Activated CD8-positive, alpha-beta T cell treated with anti-CD3 and anti-CD28 coated beads, Interleukin-2, amount 10 ng/mL, durations not matched to agents 7 days and 5 days (primary cell): ENCODE results near the gene FSD1L. TPM values are rescaled to one million over a fixed set of nuclear protein-coding genes. Genes with fewer than 3 reads are reported as not detected.

Experiments
- ATAC-seq: fragments of 150-1000 bp; cut with Tn5 transposase; one replicate; pipeline ENCODE4 v1.10.0; 2021; ENCODE audit warnings: moderate library complexity
- CTCF ChIA-PET: fragments of 350-600 bp; sonication (Branson Sonifier 250); formaldehyde crosslinking; loops from one replicate; lab custom pipeline; 2021; ENCODE audit warnings: antibody characterized with exemption; lab: Charles Lee
- POLR2A ChIA-PET: fragments of 350-600 bp; sonication (Branson Sonifier 250); formaldehyde crosslinking; loops from one replicate; lab custom pipeline; 2021; ENCODE audit warnings: antibody characterized with exemption; lab: Charles Lee
- DNase-seq: peaks from one replicate; pipeline ENCODE4 v3.0.0-alpha.2; 2020
- H3K27ac Mint-ChIP-seq: one replicate; pipeline ENCODE4 v1.8.0; 2021; ENCODE audit warnings: mild to moderate bottlenecking, mixed read lengths
- H3K27me3 Mint-ChIP-seq: one replicate; pipeline ENCODE4 v1.8.0; 2021; ENCODE audit warnings: low read depth, mixed read lengths
- H3K36me3 Mint-ChIP-seq: one replicate; pipeline ENCODE4 v1.8.0; 2021; ENCODE audit warnings: low read depth, mixed read lengths
- H3K4me1 Mint-ChIP-seq: one replicate; pipeline ENCODE4 v1.8.0; 2021; ENCODE audit warnings: low read depth, mixed read lengths
- H3K4me3 Mint-ChIP-seq: one replicate; pipeline ENCODE4 v1.8.0; 2021; ENCODE audit warnings: mild to moderate bottlenecking, mixed read lengths
- H3K9me3 Mint-ChIP-seq: one replicate; pipeline ENCODE4 v1.8.0; 2022; ENCODE audit warnings: mixed read lengths; ENCODE audit not compliant: insufficient read depth
- total RNA-seq, 2 experiments: library from RNA; stranded (reverse); gene quantifications; one replicate each; pipeline ENCODE4 v1.2.3, GENCODE V29; 2021

FSD1L gene
- total RNA-seq, 2 experiments from 2014 or later, result 7.9 to 8.3 TPM

DNA sequence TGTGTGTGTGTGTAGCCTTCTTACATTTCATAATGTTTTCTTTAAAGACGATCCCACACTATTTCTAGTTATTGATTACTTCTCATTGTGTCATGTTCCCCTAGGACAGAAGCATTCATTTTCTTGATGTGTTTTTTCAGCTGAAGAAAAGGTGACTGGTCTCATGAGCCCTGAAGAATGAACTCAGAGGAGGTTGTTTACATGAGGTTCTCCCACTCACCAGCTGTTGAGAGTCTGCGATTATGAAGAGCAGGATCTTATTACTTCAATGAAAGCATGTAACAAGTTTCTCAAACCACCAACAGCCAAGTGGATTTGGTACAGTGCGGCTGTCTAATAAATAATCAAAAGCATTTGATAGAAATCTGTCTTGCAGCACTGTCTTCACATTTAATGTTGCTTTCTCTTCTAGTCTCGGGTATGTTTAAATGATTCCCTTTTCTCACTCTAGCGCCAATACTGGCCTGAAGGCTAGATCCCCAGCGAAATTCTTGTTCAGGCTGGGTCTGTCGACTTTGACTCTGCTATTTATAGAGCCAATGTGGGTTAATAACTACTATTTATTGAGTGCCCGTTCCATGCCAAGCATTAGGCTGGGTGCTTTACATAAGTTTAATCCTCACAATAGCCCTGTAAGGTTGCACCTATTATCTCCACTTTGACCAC lies 9.6 kb upstream of the FSD1L start:
- Mint-ChIP-seq H3K4me1 (no peaks in the 10 kb centered on the region), H3K27me3 (peaks cover 13% of the 10 kb centered on the region), H3K27ac (no peak overlapping the region), H3K4me3 (no peak overlapping the region), H3K36me3 (no peaks in the 10 kb centered on the region), H3K9me3 (no peaks in the 10 kb centered on the region)
- DNase-seq (no peak), ATAC-seq (no peak)
- CTCF ChIA-PET, result interaction anchor here (0.6 kb wide), 1 partner anchor 14 kb away, joined by 3 read pairs; no protein-coding TSS in a partner anchor
- POLR2A ChIA-PET, result no interaction called here

DNA sequence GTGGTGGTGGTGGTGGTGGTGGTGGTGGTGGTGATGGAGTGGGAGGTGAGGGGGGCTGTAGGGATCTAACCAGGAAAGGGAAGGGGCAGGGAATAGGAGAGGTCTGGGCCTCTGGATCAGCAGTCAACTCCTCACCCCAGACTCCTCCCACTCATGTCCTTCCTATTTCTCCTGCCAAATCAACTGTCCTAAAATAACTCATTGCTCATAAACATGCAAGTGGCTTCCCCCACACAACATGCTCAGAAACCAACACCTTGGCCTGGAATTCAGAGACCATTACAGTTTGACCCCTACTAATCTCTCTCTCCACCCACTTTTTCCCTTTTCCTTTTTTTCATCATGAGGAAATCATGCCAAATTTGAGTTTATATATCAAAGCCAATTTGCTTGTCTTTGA lies 8.4 kb upstream of the FSD1L start:
- Mint-ChIP-seq H3K27me3 (peaks cover 13% of the 10 kb centered on the region), H3K36me3 (no peaks in the 10 kb centered on the region), H3K27ac (no peak overlapping the region), H3K9me3 (no peaks in the 10 kb centered on the region), H3K4me3 (no peak overlapping the region), H3K4me1 (peaks cover 2% of the 10 kb centered on the region)
- ATAC-seq (no peak), DNase-seq (no peak)
- POLR2A ChIA-PET, result no interaction called here
- CTCF ChIA-PET, result no interaction called here

DNA sequence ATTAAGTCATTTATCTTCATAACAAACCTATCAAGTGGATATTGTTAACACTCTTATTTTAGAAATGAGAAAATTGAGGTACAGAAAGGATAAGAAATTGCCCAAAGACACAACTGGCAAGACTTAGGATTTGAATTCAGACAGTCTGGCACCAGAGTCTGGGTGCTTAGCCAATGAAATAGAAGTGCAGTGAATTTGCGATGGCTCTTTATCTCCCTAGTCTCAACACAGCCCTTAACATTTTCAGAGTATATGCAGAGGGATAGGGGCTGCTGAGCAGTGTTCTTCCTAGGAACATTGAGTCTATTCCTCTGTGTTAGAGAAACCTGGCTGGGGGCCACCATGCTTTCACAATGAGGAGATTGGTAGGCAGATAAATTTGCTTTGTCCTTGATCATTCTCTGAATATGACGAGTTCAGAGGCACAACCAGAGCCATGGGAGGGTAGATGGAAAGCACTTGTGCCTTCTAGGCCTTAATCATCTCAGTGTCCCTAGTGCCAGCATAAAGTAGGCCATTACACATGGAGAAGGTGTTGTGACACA lies 6.1 kb upstream of the FSD1L start:
- DNase-seq, result no peak
- Mint-ChIP-seq H3K4me1 (peaks cover 2% of the 10 kb centered on the region), H3K27ac (no peak overlapping the region), H3K4me3 (no peak overlapping the region), H3K36me3 (no peaks in the 10 kb centered on the region), H3K9me3 (no peaks in the 10 kb centered on the region), H3K27me3 (peaks cover 12% of the 10 kb centered on the region)
- ChIA-PET POLR2A (no interaction called here), CTCF (no interaction called here)
- ATAC-seq, result no peak

DNA sequence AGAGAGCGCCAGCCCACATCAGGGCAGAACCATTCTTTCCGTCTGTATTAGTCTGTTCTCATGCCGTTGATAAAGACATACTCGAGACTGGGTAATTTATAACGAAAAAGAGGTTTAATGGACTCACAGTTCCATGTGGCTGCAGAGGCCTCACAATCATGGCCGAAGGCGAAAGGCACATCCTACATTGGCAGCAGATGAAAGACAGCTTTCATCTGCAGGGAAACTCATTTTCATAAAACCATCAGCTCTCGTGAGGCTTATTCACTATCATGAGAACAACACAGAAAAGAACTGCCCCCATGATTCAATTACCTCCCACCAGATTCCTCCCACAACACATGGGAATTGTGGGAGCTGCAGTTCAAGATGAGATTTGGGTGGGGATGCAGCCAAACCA lies 4.7 kb upstream of the FSD1L start:
- POLR2A ChIA-PET, result no interaction called here
- Mint-ChIP-seq H3K9me3 (no peaks in the 10 kb centered on the region), H3K4me1 (peaks cover 8% of the 10 kb centered on the region), H3K36me3 (no peaks in the 10 kb centered on the region), H3K4me3 (no peak overlapping the region), H3K27ac (no peak overlapping the region), H3K27me3 (peaks cover 8% of the 10 kb centered on the region)
- no peak for ATAC-seq
- DNase-seq, result no peak
- CTCF ChIA-PET, result no interaction called here

DNA sequence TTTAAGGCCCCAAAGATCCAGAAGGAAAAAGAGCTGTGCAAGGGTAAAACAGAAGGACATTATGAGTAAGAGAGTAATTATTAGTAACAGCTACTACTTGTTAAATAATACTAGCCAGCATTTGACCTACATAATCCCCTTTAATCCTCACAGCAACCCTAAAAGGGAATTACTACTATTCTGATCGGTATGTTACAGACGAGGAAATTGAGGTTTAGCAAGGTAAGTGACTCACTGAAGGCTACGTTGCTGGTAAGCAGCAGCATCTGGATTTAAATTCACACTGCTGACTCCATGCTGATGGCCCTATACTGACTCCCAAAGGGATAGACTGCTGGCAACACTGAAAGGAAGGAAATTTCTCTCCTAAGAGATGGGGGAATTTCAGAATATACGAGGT lies 3.7 kb upstream of the FSD1L start:
- DNase-seq (no peak), ATAC-seq (no peak)
- Mint-ChIP-seq H3K36me3 (no peaks in the 10 kb centered on the region), H3K4me3 (no peak overlapping the region), H3K27ac (no peak overlapping the region), H3K27me3 (peaks cover 9% of the 10 kb centered on the region), H3K4me1 (peaks cover 15% of the 10 kb centered on the region), H3K9me3 (no peaks in the 10 kb centered on the region)
- CTCF ChIA-PET, result no interaction called here
- POLR2A ChIA-PET, result no interaction called here

DNA sequence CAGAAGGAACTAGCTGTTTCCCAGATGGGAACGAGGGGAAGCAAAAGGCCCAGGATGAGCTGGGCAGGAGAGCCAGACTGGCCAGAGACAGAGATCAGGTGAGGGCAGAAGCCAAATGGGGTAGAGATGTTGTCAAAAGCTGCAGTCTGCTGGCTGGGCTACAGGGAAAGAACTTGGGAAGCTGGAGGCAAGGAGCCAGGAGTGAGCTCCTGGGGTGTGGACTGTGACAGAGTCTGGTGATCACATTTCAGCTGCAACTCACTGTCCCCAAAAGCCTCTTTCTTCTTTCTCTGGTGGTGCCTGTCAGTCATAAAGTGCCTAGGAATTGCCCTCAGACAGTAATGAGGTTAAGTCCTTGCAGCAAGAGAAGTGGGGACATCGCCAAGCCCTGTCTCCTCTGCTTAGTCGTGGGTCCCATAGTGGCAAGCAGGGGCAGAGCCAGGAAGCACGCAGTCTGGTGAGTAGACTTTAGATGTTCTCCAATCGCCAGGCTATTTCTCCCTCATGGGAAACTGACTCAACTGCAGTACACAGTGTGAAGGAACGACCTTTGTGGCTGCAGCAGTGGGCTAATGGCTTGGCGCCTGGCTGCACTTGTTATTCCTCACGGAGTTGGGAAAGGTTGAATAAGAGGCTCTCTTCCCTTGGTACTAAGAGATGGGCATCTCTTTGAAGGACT lies 2.5 kb upstream of the FSD1L start:
- Mint-ChIP-seq H3K27ac (no peak overlapping the region), H3K4me1 (peaks cover 18% of the 10 kb centered on the region), H3K36me3 (no peaks in the 10 kb centered on the region), H3K27me3 (peaks cover 9% of the 10 kb centered on the region), H3K9me3 (no peaks in the 10 kb centered on the region), H3K4me3 (no peak overlapping the region)
- DNase-seq (no peak), ATAC-seq (no peak)
- CTCF ChIA-PET, result no interaction called here
- POLR2A ChIA-PET, result no interaction called here

DNA sequence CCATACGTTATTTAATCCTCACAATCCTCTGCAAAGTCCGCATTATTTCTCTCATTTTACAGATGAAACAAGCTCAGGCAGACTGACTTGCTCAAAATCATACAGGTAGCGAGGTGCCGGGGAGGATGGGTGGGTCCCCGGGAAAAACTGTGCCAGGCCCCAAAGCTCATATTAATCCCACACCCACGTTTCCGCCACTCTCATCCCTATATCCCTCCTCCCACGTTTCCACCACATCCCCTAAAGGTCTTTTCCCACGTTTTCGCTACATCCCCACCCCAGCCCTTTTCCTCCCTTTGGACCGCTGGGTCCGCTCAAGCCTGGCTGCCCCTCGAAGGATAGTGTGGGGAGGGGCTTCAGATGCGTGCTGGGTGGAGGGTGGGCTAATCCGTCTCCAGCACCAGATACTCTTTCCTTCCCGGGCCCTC lies 434 bp upstream of the FSD1L start:
- Mint-ChIP-seq H3K27me3 (peaks cover 5% of the 10 kb centered on the region), H3K36me3 (no peaks in the 10 kb centered on the region), H3K27ac (peak overlapping the region; percentile 80), H3K4me3 (peak overlapping the region; percentile 78), H3K4me1 (peaks cover 18% of the 10 kb centered on the region), H3K9me3 (no peaks in the 10 kb centered on the region)
- CTCF ChIA-PET, result no interaction called here
- POLR2A ChIA-PET, result no interaction called here
- no peak for DNase-seq
- ATAC-seq, result no peak

DNA sequence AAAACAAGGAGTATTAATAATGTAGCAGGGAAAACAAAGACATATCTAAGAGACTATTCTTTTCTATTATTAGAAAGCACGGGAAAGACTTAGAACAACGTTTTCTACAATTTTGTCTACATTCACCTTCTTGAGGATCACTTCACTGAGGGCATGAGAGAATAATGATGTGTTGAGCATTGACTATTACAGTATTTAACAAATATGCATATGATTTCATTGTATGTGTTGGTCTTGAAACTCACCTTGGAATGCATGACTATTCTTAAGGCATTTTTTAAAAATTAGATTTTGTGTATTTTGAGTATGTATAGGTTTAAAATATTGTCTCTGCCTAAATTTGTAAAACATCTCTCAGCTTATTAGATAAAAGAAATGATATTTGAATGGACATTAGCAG lies 1.2 kb downstream of the FSD1L start:
- H3K36me3 Mint-ChIP-seq, result no peaks in the 10 kb centered on the region
- H3K27ac Mint-ChIP-seq, result no peak overlapping the region
- H3K4me3 Mint-ChIP-seq, result peak overlapping the region; percentile 78
- ChIA-PET CTCF (interaction anchor here (0.6 to 1.1 kb wide), 2 partner anchors 269 to 661 kb away, joined by 4 read pairs; no protein-coding TSS in a partner anchor), POLR2A (no interaction called here)
- H3K27me3 Mint-ChIP-seq, result peaks cover 5% of the 10 kb centered on the region
- DNase-seq (no peak), ATAC-seq (no peak)
- H3K9me3 Mint-ChIP-seq, result no peaks in the 10 kb centered on the region
- H3K4me1 Mint-ChIP-seq, result peaks cover 20% of the 10 kb centered on the region

DNA sequence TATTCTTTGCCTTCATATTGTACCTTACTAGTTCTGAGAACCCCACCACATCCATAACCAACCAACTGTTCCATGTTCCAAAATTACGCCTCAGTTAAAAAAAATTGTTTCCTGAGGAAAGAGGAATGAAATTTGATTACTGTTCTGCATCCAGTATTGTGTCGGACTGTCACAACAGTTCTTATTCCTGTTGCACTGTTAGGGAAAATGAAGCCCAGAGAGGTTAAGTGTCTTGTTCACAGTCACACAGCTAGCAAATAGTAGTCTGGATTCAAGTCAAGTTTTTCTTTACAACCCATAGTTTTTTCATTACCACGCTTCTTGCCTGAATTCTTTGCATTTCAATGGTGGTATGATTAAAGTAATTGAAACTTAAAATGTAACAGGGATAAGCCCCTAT lies 4.4 kb downstream of the FSD1L start:
- peaks cover 3% of the 10 kb centered on the region for H3K27me3 Mint-ChIP-seq
- CTCF ChIA-PET, result interaction anchor here (0.7 kb wide), 2 partner anchors 13 to 704 kb away, joined by 3 read pairs; partner anchors contain the start of gene NIPSNAP3A
- no peak for DNase-seq
- ATAC-seq, result no peak
- no peaks in the 10 kb centered on the region for H3K36me3 Mint-ChIP-seq
- no peaks in the 10 kb centered on the region for H3K9me3 Mint-ChIP-seq
- H3K27ac Mint-ChIP-seq, result no peak overlapping the region
- POLR2A ChIA-PET, result no interaction called here
- no peak overlapping the region for H3K4me3 Mint-ChIP-seq
- peaks cover 17% of the 10 kb centered on the region for H3K4me1 Mint-ChIP-seq

DNA sequence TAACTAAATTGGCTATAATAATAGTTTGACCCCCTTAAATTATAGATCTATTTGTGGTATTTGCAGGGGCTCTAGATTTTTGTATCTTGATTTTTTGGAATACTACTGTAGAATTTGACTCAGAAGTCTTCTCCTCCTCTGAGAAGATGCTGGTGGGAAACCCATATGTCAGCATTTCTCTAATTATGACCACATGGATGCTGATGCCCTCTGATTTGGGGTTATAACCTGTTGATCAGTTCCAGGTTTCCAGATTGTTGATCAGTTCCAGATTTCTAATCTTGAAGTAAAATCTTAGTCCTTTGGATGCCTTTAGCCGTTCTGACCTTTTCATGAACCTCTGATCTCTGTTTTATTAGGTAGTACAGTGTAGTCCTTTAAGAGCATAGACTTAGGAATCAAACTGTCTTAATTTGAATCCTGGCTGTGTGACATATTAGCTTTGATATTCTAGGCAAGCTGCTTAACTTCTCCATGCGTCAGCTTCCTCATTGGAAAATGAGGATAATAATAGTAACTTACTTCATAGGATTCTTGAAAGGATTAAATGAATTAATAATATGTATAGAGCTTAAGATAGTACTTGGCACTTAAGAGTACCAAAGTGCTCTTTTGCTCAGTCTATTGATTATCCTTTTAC lies 8.1 kb downstream of the FSD1L start:
- DNase-seq (no peak), ATAC-seq (no peak)
- ChIA-PET POLR2A (no interaction called here), CTCF (interaction anchor here (0.5 kb wide), 1 partner anchor 336 kb away, joined by 3 read pairs; no protein-coding TSS in a partner anchor)
- no peaks in the 10 kb centered on the region for H3K27me3 Mint-ChIP-seq
- peaks cover 4% of the 10 kb centered on the region for H3K9me3 Mint-ChIP-seq
- peaks cover 2% of the 10 kb centered on the region for H3K4me1 Mint-ChIP-seq
- no peak overlapping the region for H3K27ac Mint-ChIP-seq
- H3K36me3 Mint-ChIP-seq, result peaks cover 9% of the 10 kb centered on the region
- H3K4me3 Mint-ChIP-seq, result no peak overlapping the region

DNA sequence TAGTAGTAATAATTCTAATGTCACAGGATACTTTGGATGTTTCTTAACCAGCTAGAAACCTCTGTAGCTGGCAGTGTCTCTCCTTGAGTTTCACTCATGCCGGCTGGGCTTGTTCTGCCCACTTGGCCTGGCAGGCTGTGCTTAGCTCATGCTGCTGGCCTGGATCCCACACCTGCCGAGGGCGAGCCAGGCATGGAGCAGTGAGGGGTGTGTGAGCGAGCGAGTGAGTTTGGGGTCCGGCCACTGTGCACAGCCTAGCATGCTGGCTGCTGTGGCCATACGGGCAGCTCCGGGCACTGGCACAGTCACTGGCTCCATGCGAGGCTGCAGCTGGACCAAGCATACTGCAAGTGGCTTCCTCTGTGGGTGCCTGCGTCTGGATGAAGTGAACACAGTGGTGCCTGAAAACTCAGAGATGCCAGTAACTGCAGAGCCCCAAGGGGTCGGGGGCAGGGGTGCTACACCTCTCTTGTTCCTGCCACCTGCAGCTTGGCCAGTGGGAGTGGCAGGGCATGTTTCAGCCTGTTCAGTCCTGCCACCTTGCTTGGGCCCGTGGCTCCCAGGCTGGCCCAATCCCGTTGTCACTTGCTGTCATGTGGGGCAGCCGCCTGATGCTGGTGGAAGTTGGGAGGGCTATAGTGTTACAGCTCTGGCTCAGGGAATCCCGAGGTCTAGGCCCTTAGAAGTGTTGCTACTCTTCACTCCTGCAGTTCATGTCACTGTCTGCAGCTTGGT lies 9.9 kb downstream of the FSD1L start:
- no peak for ATAC-seq
- no peak overlapping the region for H3K27ac Mint-ChIP-seq
- no peak for DNase-seq
- peaks cover 4% of the 10 kb centered on the region for H3K9me3 Mint-ChIP-seq
- CTCF ChIA-PET, result no interaction called here
- H3K4me3 Mint-ChIP-seq, result no peak overlapping the region
- no peaks in the 10 kb centered on the region for H3K4me1 Mint-ChIP-seq
- POLR2A ChIA-PET, result no interaction called here
- peaks cover 9% of the 10 kb centered on the region for H3K36me3 Mint-ChIP-seq
- no peaks in the 10 kb centered on the region for H3K27me3 Mint-ChIP-seq
